ENCODE results near the gene CENPL. TPM values are rescaled to one million over a fixed set of nuclear protein-coding genes. Genes with fewer than 3 reads are reported as not detected.

CENPL gene, protein sequence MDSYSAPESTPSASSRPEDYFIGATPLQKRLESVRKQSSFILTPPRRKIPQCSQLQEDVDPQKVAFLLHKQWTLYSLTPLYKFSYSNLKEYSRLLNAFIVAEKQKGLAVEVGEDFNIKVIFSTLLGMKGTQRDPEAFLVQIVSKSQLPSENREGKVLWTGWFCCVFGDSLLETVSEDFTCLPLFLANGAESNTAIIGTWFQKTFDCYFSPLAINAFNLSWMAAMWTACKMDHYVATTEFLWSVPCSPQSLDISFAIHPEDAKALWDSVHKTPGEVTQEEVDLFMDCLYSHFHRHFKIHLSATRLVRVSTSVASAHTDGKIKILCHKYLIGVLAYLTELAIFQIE
- total RNA-seq: 8.2 to 10.9 TPM (median 9.6 TPM) in 3 replicates
- long read RNA-seq, partial matches to known transcripts: 1 of 10 reads
- long read RNA-seq, other reads (novel, unspliced or antisense): 5 of 10 reads

DNA sequence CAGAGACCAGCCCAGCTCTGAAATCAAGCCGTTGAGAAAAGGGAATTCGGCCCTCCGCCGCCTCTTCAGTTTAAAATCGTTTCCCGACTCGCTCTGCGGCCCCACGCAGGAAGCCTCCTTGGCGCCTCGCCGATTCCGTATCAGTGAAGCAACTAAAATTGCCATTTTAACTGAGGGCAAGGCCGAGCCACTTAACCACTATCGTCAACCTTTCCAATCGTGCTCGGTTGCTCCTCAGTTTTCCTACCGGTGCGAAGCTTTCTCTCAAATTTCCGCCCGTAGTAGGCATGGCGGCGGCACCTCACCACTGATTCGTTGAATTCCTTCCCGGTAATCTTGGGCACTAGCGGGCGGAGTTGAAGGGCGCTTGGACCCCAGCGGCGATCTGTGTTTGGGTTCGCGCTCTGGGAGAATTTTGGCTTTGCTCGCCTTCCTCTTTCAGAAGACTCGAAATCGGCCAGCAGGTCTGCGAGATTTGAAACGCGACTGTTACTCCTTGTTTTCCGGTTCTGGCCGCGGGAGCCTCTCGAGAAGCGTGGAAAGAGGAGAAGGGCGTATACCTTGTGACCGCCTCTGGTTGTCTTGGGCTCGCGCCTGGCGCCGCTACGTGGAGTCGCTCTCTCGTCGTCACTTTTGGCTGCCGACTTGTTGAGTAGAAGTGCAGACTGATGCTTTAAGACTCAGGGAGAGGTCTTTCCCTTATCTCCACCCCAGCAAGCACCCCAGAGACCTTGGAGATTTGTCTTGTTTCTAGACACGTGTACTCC is at the start of gene CENPL, which contains the start of gene DARS2:
CENPL (minus strand) TSS at position 569 of the 767 bp plus-strand sequence. CDS start 13,584 bp downstream, outside the sequence.
DARS2 (plus strand) TSS at position 359 of the 767 bp plus-strand sequence. CDS start 557 bp downstream, outside the sequence.
- Mint-ChIP-seq H3K9me3 (ENCODE audit: low read depth) (no peaks in the 10 kb centered on the region), H3K4me1 (ENCODE audit: low read depth) (peaks cover 52% of the 10 kb centered on the region), H3K27ac (ENCODE audit: unreplicated experiment) (peak within 1 kb of the TSS; percentile 99), H3K27me3 (ENCODE audit: low read depth) (no peaks in the 10 kb centered on the region), H3K36me3 (ENCODE audit: low read depth) (no peaks in the 10 kb centered on the region), H3K4me3 (ENCODE audit: unreplicated experiment) (peak within 1 kb of the TSS; percentile 94)
- DNase-seq (ENCODE audit: low spot score): peak; percentile 97
- TF ChIP-seq, protein P1, sequence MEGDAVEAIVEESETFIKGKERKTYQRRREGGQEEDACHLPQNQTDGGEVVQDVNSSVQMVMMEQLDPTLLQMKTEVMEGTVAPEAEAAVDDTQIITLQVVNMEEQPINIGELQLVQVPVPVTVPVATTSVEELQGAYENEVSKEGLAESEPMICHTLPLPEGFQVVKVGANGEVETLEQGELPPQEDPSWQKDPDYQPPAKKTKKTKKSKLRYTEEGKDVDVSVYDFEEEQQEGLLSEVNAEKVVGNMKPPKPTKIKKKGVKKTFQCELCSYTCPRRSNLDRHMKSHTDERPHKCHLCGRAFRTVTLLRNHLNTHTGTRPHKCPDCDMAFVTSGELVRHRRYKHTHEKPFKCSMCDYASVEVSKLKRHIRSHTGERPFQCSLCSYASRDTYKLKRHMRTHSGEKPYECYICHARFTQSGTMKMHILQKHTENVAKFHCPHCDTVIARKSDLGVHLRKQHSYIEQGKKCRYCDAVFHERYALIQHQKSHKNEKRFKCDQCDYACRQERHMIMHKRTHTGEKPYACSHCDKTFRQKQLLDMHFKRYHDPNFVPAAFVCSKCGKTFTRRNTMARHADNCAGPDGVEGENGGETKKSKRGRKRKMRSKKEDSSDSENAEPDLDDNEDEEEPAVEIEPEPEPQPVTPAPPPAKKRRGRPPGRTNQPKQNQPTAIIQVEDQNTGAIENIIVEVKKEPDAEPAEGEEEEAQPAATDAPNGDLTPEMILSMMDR (IDR thresholded peaks at IDR 0.05): no peak

DNA sequence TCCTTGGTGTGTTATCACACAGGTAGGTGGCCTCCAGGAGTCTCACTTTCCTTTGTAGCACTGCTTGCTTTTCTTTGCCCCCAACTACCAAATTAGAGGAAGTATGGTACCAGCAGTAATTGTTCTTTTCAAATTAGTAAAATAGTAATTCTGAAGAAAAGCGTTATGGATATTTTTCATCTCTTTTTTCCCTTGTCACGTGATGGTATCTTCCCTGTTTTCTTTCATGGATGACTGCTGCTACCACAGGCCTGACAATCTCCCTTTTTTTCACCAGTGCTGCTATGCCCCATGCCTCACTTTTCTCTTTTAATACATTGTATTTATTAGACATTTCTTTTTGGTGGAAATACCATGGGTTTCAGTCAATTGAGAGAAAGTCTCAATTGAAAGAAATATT is 46.8 kb upstream of the CENPL start:
- no peak overlapping the region for H3K4me3 Mint-ChIP-seq (ENCODE audit: unreplicated experiment)
- no peaks in the 10 kb centered on the region for H3K27me3 Mint-ChIP-seq (ENCODE audit: low read depth)
- peaks cover 28% of the 10 kb centered on the region for H3K4me1 Mint-ChIP-seq (ENCODE audit: low read depth)
- peaks cover 24% of the 10 kb centered on the region for H3K36me3 Mint-ChIP-seq (ENCODE audit: low read depth)
- TF ChIP-seq, protein P1 (IDR thresholded peaks at IDR 0.05): no peak
- no peaks in the 10 kb centered on the region for H3K9me3 Mint-ChIP-seq (ENCODE audit: low read depth)
- no peak for DNase-seq (ENCODE audit: low spot score)
- no peak overlapping the region for H3K27ac Mint-ChIP-seq (ENCODE audit: unreplicated experiment)

DNA sequence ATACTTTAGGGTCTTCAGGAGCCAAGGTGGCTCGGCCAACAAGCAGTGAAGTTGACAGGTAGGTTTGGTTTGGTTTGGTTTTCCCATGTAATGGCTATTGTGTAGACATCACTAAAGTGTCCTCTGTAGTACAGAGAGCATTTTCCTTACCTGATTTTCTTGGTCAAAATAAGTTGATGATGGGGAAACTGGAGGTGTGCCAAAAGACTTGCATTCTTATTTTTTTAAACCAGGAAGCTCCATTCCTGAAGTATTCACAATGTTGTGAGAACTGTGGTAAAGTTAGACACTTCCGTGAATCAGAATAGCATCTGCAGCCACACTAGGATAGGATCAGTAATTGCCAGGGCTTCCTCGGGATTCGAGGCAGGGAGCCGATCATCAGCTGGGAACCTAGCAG is 46.4 kb upstream of the CENPL start:
- no peaks in the 10 kb centered on the region for H3K27me3 Mint-ChIP-seq (ENCODE audit: low read depth)
- H3K4me3 Mint-ChIP-seq (ENCODE audit: unreplicated experiment): no peak overlapping the region
- peaks cover 25% of the 10 kb centered on the region for H3K36me3 Mint-ChIP-seq (ENCODE audit: low read depth)
- no peak for DNase-seq (ENCODE audit: low spot score)
- H3K9me3 Mint-ChIP-seq (ENCODE audit: low read depth): no peaks in the 10 kb centered on the region
- TF ChIP-seq, protein P1 (IDR thresholded peaks at IDR 0.05): no peak
- H3K27ac Mint-ChIP-seq (ENCODE audit: unreplicated experiment): no peak overlapping the region
- peaks cover 32% of the 10 kb centered on the region for H3K4me1 Mint-ChIP-seq (ENCODE audit: low read depth)

DNA sequence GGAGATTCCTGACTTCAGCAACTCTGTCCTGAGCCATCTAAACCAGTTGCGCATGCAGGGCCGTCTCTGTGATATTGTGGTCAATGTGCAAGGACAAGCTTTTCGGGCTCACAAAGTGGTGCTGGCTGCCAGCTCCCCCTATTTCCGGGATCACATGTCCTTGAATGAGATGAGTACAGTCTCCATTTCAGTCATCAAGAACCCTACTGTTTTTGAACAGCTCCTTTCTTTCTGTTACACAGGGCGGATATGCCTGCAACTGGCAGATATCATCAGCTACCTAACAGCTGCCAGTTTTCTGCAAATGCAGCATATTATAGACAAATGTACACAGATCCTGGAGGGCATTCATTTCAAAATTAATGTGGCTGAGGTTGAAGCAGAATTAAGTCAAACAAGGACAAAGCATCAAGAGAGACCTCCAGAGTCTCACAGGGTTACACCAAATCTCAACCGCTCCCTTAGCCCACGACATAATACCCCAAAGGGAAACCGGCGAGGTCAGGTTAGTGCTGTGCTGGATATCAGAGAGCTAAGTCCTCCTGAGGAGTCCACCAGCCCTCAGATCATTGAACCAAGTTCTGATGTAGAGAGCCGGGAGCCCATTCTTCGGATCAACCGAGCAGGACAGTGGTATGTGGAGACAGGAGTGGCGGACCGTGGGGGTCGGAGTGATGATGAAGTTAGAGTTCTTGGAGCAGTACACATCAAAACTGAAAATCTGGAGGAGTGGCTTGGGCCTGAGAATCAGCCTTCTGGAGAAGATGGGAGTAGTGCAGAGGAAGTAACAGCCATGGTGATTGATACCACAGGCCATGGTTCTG is 45.8 kb upstream of the CENPL start:
- Mint-ChIP-seq H3K36me3 (ENCODE audit: low read depth) (peaks cover 26% of the 10 kb centered on the region), H3K27me3 (ENCODE audit: low read depth) (no peaks in the 10 kb centered on the region), H3K4me1 (ENCODE audit: low read depth) (peaks cover 39% of the 10 kb centered on the region), H3K27ac (ENCODE audit: unreplicated experiment) (no peak overlapping the region), H3K4me3 (ENCODE audit: unreplicated experiment) (no peak overlapping the region), H3K9me3 (ENCODE audit: low read depth) (no peaks in the 10 kb centered on the region)
- TF ChIP-seq, protein P1 (IDR thresholded peaks at IDR 0.05): no peak
- no peak for DNase-seq (ENCODE audit: low spot score)
